Ammon's horn (tissue), 1 donor: ENCODE results near the gene C15orf62.

Experiments
- DNase-seq: peaks from one replicate; pipeline ENCODE4 v3.0.0-alpha.2; 2016; ENCODE audit warnings: low spot score

C15orf62 gene

DNA sequence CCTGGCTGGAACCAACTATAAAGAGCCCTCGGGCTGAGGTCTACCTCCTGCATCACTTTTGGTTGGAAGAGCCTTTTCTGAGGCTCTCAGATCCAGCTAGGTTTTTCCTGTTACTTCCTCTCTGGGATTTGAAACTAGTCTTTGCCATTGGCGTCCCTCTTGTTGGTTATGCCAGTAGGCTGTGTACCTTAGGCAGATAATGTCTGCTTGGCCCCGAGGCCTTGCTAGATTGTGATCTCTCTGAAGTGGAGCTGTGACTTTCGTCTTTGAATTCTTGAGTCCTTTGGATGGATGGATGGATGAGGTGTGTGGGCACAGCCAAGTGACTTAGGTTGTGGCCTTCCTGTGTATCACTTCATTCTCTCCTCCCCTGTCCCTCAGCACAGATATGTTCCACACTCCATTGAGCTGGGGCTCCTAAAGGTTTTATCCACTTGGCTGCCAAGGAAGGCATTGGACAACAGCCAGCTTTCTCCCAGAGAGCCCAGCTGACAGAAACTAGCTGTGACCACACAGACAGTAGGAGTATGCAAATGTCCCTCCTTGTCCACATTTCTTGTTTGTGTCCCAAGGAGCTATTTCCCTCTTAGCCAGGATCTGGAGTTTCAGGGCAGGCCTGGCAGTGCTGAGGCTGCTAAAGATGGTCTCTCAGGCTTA is 45.4 kb downstream of the C15orf62 start:
- DNase-seq: peak; percentile 37

DNA sequence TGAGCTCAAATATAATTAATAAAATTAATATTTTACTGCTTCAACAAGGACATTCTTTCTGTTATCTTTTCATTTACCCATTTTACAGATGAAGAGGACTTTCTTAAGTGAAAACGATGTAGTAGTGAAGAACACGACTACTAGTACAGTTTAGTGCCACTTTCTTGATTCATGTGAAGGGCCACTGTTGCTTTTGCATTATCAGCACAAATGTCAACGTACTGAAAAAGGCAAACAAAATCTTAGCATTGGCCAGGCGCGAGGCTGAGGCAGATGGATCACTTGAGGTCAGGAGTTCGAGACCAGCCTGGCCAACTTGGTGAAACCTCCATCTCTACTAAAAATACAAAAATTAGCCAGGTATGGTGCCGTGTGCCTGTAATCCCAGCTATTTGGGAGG is 49.3 kb downstream of the C15orf62 start:
- no peak for DNase-seq

DNA sequence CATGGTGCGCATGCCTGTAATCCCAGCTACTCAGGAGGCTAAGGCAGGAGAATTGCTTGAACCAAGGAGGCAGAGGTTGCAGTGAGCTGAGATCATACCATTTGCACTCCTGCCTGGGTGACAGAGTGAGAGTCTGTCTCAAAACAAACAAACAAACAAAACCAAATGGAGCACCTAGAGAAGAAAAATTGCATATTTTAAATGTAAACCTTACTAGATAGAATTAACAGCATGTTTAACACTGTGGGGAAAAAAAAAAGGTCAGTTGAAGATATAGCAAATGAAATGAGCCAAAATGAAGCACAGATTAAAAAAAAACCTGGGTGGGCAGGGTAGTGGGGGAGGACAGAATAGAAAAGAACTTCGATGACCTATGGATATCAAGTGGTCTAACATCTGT is 51.4 kb downstream of the C15orf62 start:
- no peak for DNase-seq
